ENCODE data around the gene INSIG1. TPM values are rescaled to one million over a fixed set of nuclear protein-coding genes. Genes with fewer than 3 reads are reported as not detected.

The INSIG1 gene
- total RNA-seq, 1 donor from 2014 or later: 55.7 TPM

GRCh38 chr7:155284496-155285274, 13.0 kb upstream of the INSIG1 start:
- Histone ChIP-seq H3K9ac (ENCODE audit: low read length) (no peak overlapping the region), H3K4me1 (ENCODE audit: insufficient read depth, low read length) (no peaks in the 10 kb centered on the region), H4K20me1 (ENCODE audit: insufficient read depth, low read length) (no peaks in the 10 kb centered on the region), H3K4me2 (ENCODE audit: low read length) (no peak overlapping the region), H3K36me3 (ENCODE audit: insufficient read depth, low read length) (no peaks in the 10 kb centered on the region), H3K4me3 (ENCODE audit: insufficient read depth, low read depth, low read length) (no peak overlapping the region), H2AFZ (ENCODE audit: low read depth, low read length) (no peak overlapping the region), H3K27ac (ENCODE audit: low read depth, low read length) (no peak overlapping the region), H3K27me3 (ENCODE audit: insufficient read depth, low read length) (peaks cover 5% of the 10 kb centered on the region), H3K9me3 (ENCODE audit: insufficient read depth, low read depth, low read length) (no peaks in the 10 kb centered on the region), H3K79me2 (ENCODE audit: insufficient read depth, low read length) (no peaks in the 10 kb centered on the region)
- Mint-ChIP-seq H3K27ac (ENCODE audit: unreplicated experiment) (no peak overlapping the region), H3K4me1 (ENCODE audit: low read depth, unreplicated experiment) (peaks cover 6% of the 10 kb centered on the region), H3K27me3 (ENCODE audit: low read depth, unreplicated experiment) (peaks cover 32% of the 10 kb centered on the region), H3K4me3 (ENCODE audit: unreplicated experiment) (no peak overlapping the region), H3K9me3 (ENCODE audit: unreplicated experiment) (peaks cover 15% of the 10 kb centered on the region), H3K36me3 (ENCODE audit: low read depth, unreplicated experiment) (no peaks in the 10 kb centered on the region)
- FAIRE-seq (no peak), DNase-seq (ENCODE audit: low read depth) (no peak)
- TF ChIP-seq CTCF (IDR thresholded peaks at IDR 0.05; ENCODE audit: insufficient read depth, low read depth, low read length): no peak
- no peak for TF ChIP-seq EZH2 (IDR thresholded peaks at IDR 0.05; ENCODE audit: insufficient read depth, low read length)

GRCh38 chr7:155285423-155285822, 12.3 kb upstream of the INSIG1 start:
- Histone ChIP-seq H3K4me3 (ENCODE audit: insufficient read depth, low read depth, low read length) (no peak overlapping the region), H2AFZ (ENCODE audit: low read depth, low read length) (no peak overlapping the region), H4K20me1 (ENCODE audit: insufficient read depth, low read length) (no peaks in the 10 kb centered on the region), H3K27ac (ENCODE audit: low read depth, low read length) (no peak overlapping the region), H3K27me3 (ENCODE audit: insufficient read depth, low read length) (peaks cover 5% of the 10 kb centered on the region), H3K79me2 (ENCODE audit: insufficient read depth, low read length) (no peaks in the 10 kb centered on the region), H3K4me1 (ENCODE audit: insufficient read depth, low read length) (no peaks in the 10 kb centered on the region), H3K9ac (ENCODE audit: low read length) (no peak overlapping the region), H3K36me3 (ENCODE audit: insufficient read depth, low read length) (no peaks in the 10 kb centered on the region), H3K9me3 (ENCODE audit: insufficient read depth, low read depth, low read length) (no peaks in the 10 kb centered on the region), H3K4me2 (ENCODE audit: low read length) (no peak overlapping the region)
- Mint-ChIP-seq H3K36me3 (ENCODE audit: low read depth, unreplicated experiment) (no peaks in the 10 kb centered on the region), H3K4me1 (ENCODE audit: low read depth, unreplicated experiment) (peaks cover 4% of the 10 kb centered on the region), H3K4me3 (ENCODE audit: unreplicated experiment) (no peak overlapping the region), H3K27ac (ENCODE audit: unreplicated experiment) (no peak overlapping the region), H3K27me3 (ENCODE audit: low read depth, unreplicated experiment) (peaks cover 32% of the 10 kb centered on the region), H3K9me3 (ENCODE audit: unreplicated experiment) (peaks cover 15% of the 10 kb centered on the region)
- no peak for DNase-seq (ENCODE audit: low read depth)
- FAIRE-seq: no peak
- TF ChIP-seq CTCF (IDR thresholded peaks at IDR 0.05; ENCODE audit: insufficient read depth, low read depth, low read length): no peak
- TF ChIP-seq EZH2 (IDR thresholded peaks at IDR 0.05; ENCODE audit: insufficient read depth, low read length): no peak

- H3K4me3 ChIP-seq (ENCODE audit: insufficient read depth, low read depth, low read length): no peak overlapping the region
- H3K9ac ChIP-seq (ENCODE audit: low read length): no peak overlapping the region
- H3K36me3 ChIP-seq (ENCODE audit: insufficient read depth, low read length): no peaks in the 10 kb centered on the region
- no peaks in the 10 kb centered on the region for H3K9me3 ChIP-seq (ENCODE audit: insufficient read depth, low read depth, low read length)
- no peak for FAIRE-seq
- no peak overlapping the region for H2AFZ ChIP-seq (ENCODE audit: low read depth, low read length)
- H3K4me1 Mint-ChIP-seq (ENCODE audit: low read depth, unreplicated experiment): peaks cover 4% of the 10 kb centered on the region
- peaks cover 32% of the 10 kb centered on the region for H3K27me3 Mint-ChIP-seq (ENCODE audit: low read depth, unreplicated experiment)
- TF ChIP-seq EZH2 (IDR thresholded peaks at IDR 0.05; ENCODE audit: insufficient read depth, low read length): no peak
- no peak for TF ChIP-seq CTCF (IDR thresholded peaks at IDR 0.05; ENCODE audit: insufficient read depth, low read depth, low read length)
- no peak overlapping the region for H3K27ac ChIP-seq (ENCODE audit: low read depth, low read length)
- H3K27me3 ChIP-seq (ENCODE audit: insufficient read depth, low read length): peaks cover 5% of the 10 kb centered on the region
- no peaks in the 10 kb centered on the region for H3K79me2 ChIP-seq (ENCODE audit: insufficient read depth, low read length)
- no peaks in the 10 kb centered on the region for H3K36me3 Mint-ChIP-seq (ENCODE audit: low read depth, unreplicated experiment)
- H3K4me2 ChIP-seq (ENCODE audit: low read length): no peak overlapping the region
- no peak for DNase-seq (ENCODE audit: low read depth)
- H4K20me1 ChIP-seq (ENCODE audit: insufficient read depth, low read length): no peaks in the 10 kb centered on the region
- H3K27ac Mint-ChIP-seq (ENCODE audit: unreplicated experiment): no peak overlapping the region
- peaks cover 17% of the 10 kb centered on the region for H3K9me3 Mint-ChIP-seq (ENCODE audit: unreplicated experiment)
- H3K4me3 Mint-ChIP-seq (ENCODE audit: unreplicated experiment): no peak overlapping the region
- H3K4me1 ChIP-seq (ENCODE audit: insufficient read depth, low read length): peaks cover 4% of the 10 kb centered on the region
Observed at GRCh38 chr7:155285833-155286232, 11.8 kb upstream of the INSIG1 start.

Data from astrocyte (in vitro differentiated cells and primary cell).